GM12864 (cell line): ENCODE measurements around the gene HSPB8.

Source experiments
- DNase-seq: peaks from one replicate; pipeline ENCODE4 v3.0.0-alpha.2; 2011; ENCODE audit warnings: low read depth
- H3K4me3 ChIP-seq: 2 replicates; pipeline ENCODE4 v1.5.1; 2011; ENCODE audit warnings: mild to moderate bottlenecking, low read depth, low read length, control low read depth
- CTCF ChIP-seq: IDR thresholded peaks from 2 replicates; pipeline ENCODE4 v1.5.1; 2011; ENCODE audit warnings: low read depth, mild to moderate bottlenecking, moderate library complexity, low read length, control low read depth, inconsistent platforms; ENCODE audit errors: missing control alignments

Gene HSPB8

GRCh38 chr12:119169150-119169549, 9.6 kb upstream of the HSPB8 start:
- no peak for TF ChIP-seq CTCF
- H3K4me3 ChIP-seq: no peak overlapping the region
- DNase-seq: no peak

GRCh38 chr12:119171291-119171690, 7.4 kb upstream of the HSPB8 start:
- no peak for DNase-seq
- no peak for TF ChIP-seq CTCF
- H3K4me3 ChIP-seq: no peak overlapping the region

GRCh38 chr12:119171691-119172425, 6.9 kb upstream of the HSPB8 start:
- no peak for DNase-seq
- no peak overlapping the region for H3K4me3 ChIP-seq
- no peak for TF ChIP-seq CTCF

- H3K4me3 ChIP-seq: no peak overlapping the region
- DNase-seq: no peak
- no peak for TF ChIP-seq CTCF
Observed at GRCh38 chr12:119175081-119175480, 3.6 kb upstream of the HSPB8 start.

- no peak for DNase-seq
- no peak for TF ChIP-seq CTCF
- H3K4me3 ChIP-seq: no peak overlapping the region
Observed at GRCh38 chr12:119176267-119177055, 2.3 kb upstream of the HSPB8 start.

GRCh38 chr12:119177056-119177325, 1.7 kb upstream of the HSPB8 start:
- H3K4me3 ChIP-seq: no peak overlapping the region
- no peak for TF ChIP-seq CTCF
- DNase-seq: no peak
